B cell (primary cell): ENCODE measurements around the gene KCNIP2. TPM values are rescaled to one million over a fixed set of nuclear protein-coding genes. Genes with fewer than 3 reads are reported as not detected.

Experiments
- ATAC-seq: fragments of 200-7000 bp; cut with Tn5 transposase; one replicate; pipeline ENCODE4 v1.10.0; 2021; ENCODE audit warnings: low read depth, mild to moderate bottlenecking, moderate number of reproducible peaks, moderate library complexity
- CTCF ChIA-PET: fragments of 350-600 bp; sonication (Branson Sonifier 250); formaldehyde crosslinking; loops from one replicate; lab custom pipeline; 2021; ENCODE audit warnings: antibody characterized with exemption, inconsistent platforms; lab: Charles Lee
- POLR2A ChIA-PET: fragments of 350-600 bp; sonication (Branson Sonifier 250); formaldehyde crosslinking; loops from one replicate; lab custom pipeline; 2021; ENCODE audit warnings: antibody characterized with exemption; lab: Charles Lee
- DNase-seq: peaks from one replicate; pipeline ENCODE4 v3.0.0; 2013
- H2AFZ ChIP-seq: 2 replicates; pipeline ENCODE4 v1.6.1; 2012; ENCODE audit warnings: mild to moderate bottlenecking, low read depth, low read length; ENCODE audit not compliant: insufficient read depth, poor library complexity, severe bottlenecking
- H3K27ac ChIP-seq, 2 donors: 1 replicate in 1 of 2; 2 replicates in 1 of 2; pipeline ENCODE4 v1.5.1; 2012 to 2013; ENCODE audit warnings: low read length in 2 of 2, mild to moderate bottlenecking in 2 of 2, moderate library complexity in 1 of 2
- H3K27me3 ChIP-seq, 4 experiments: fragments of 200-600 bp in 1 of 4; sonication (generic) in 1 of 4; replicated peaks in 1 of 4; 1 replicate in 2 of 4; 2 replicates in 2 of 4; pipeline versions ENCODE4 v1.6.1 to v1.7.0; 2013 to 2016; ENCODE audit warnings: low read length in 3 of 4, mild to moderate bottlenecking in 2 of 4, mixed read lengths in 1 of 4, moderate library complexity in 1 of 4; ENCODE audit not compliant: insufficient read depth in 4 of 4, control insufficient read depth in 3 of 4; ENCODE audit errors: control extremely low read depth in 1 of 4
- H3K36me3 ChIP-seq, 2 experiments: replicated peaks in 1 of 2; 1 replicate in 1 of 2; 2 replicates in 1 of 2; pipeline versions ENCODE4 v1.6.1 to v1.7.1; 2013; ENCODE audit warnings: low read length in 1 of 2; ENCODE audit not compliant: insufficient read depth in 2 of 2, control insufficient read depth in 1 of 2; ENCODE audit errors: control extremely low read depth in 1 of 2, extremely low read depth in 1 of 2
- H3K4me1 ChIP-seq, 2 donors: fragments of 200-600 bp in 1 of 2; sonication (generic) in 1 of 2; 1 replicate in 1 of 2; 2 replicates in 1 of 2; pipeline versions ENCODE4 v1.5.1 to v1.6.1; 2013 to 2017; ENCODE audit warnings: low read length in 2 of 2; ENCODE audit not compliant: control insufficient read depth in 2 of 2, insufficient read depth in 2 of 2
- H3K4me2 ChIP-seq: replicated peaks from 2 replicates; pipeline ENCODE3; 2012; ENCODE audit warnings: mild to moderate bottlenecking, low read depth, low read length; ENCODE audit not compliant: poor library complexity, severe bottlenecking
- H3K4me3 ChIP-seq, 5 experiments: fragments of 200-600 bp in 1 of 5; sonication (generic) in 1 of 5; 1 replicate in 3 of 5; 2 replicates in 2 of 5; pipeline versions ENCODE4 v1.5.1 to v1.7.0; 2011 to 2016; ENCODE audit warnings: low read length in 4 of 5, mild to moderate bottlenecking in 4 of 5, low read depth in 2 of 5, control low read depth in 1 of 5, moderate library complexity in 1 of 5; ENCODE audit not compliant: insufficient read depth in 1 of 5; ENCODE audit errors: control extremely low read depth in 1 of 5, extremely low read depth in 1 of 5
- H3K79me2 ChIP-seq: fragments of 200-600 bp; sonication (generic); one replicate; pipeline ENCODE4 v1.6.0; 2016; ENCODE audit warnings: low read length; ENCODE audit not compliant: control insufficient read depth, insufficient read depth
- H3K9ac ChIP-seq: fragments of 200-600 bp; sonication (generic); 2 replicates; pipeline ENCODE4 v1.6.1; 2017; ENCODE audit warnings: mild to moderate bottlenecking, low read length, moderate library complexity
- H3K9me3 ChIP-seq, 3 donors: one replicate each; pipeline versions ENCODE4 v1.6.1 to v1.7.1; 2013; ENCODE audit warnings: low read length in 2 of 3; ENCODE audit not compliant: control insufficient read depth in 2 of 3, insufficient read depth in 1 of 3; ENCODE audit errors: control extremely low read depth in 1 of 3
- H4K20me1 ChIP-seq: 2 replicates; pipeline ENCODE4 v1.6.0; 2012; ENCODE audit warnings: mild to moderate bottlenecking, low read length; ENCODE audit not compliant: insufficient read depth, control insufficient read depth, poor library complexity, severe bottlenecking
- H3K27ac Mint-ChIP-seq: one replicate; pipeline ENCODE4 v1.8.0; 2021; ENCODE audit warnings: mixed read lengths
- H3K27me3 Mint-ChIP-seq: one replicate; pipeline ENCODE4 v1.8.0; 2021; ENCODE audit warnings: mixed read lengths
- H3K4me1 Mint-ChIP-seq: one replicate; pipeline ENCODE4 v1.8.0; 2021; ENCODE audit warnings: mixed read lengths
- H3K4me3 Mint-ChIP-seq: one replicate; pipeline ENCODE4 v1.8.0; 2021; ENCODE audit warnings: mixed read lengths
- H3K9me3 Mint-ChIP-seq: one replicate; pipeline ENCODE4 v1.8.0; 2022; ENCODE audit warnings: mixed read lengths; ENCODE audit not compliant: insufficient read depth
- EZH2 ChIP-seq: IDR thresholded peaks from 2 replicates; pipeline ENCODE4 v1.6.1; 2012; ENCODE audit warnings: borderline replicate concordance, low read depth, mild to moderate bottlenecking, moderate library complexity, low read length; ENCODE audit not compliant: insufficient read depth, poor library complexity, severe bottlenecking
- WGBS: methylation state at CpG from one replicate; pipeline ENCODE4 v1.1.5; 2013; ENCODE audit warnings: missing lambda C conversion rate; ENCODE audit not compliant: insufficient coverage; 5-methylcytosine and 5-hydroxymethylcytosine counted together
- intact Hi-C: fragments of 100-400 bp; cut with micrococcal nuclease; formaldehyde crosslinking; loops from one replicate; pipeline ENCODE4 v1.10.0; 2022
- polyA plus RNA-seq: library from polyadenylated mRNA; depleted of rRNA; stranded (reverse); fragments of >200 nt; gene quantifications from 2 replicates; pipeline ENCODE4 v1.2.3, GENCODE V29; 2012
- total RNA-seq, 2 donors: library from RNA; stranded (reverse); fragments of 120-200 nt in 1 of 2; gene quantifications; 1 replicate in 1 of 2; 2 replicates in 1 of 2; pipeline versions ENCODE4 v1.2.3 to v1.2.4, GENCODE V29; 2013 to 2022
- TF ChIP-seq, protein P1 (sequence below): fragments of 200-600 bp; IDR thresholded peaks from one replicate; pipeline ENCODE4 v1.8.0; 2022; ENCODE audit warnings: antibody characterized with exemption, mild to moderate bottlenecking

KCNIP2 gene
- total and polyA plus RNA-seq, 2 donors (not counting 1 experiment from before 2014, with no cell fraction given): 3.5 to 34.7 TPM

GRCh38 chr10:101814466-101815071 is 29.0 kb downstream of the KCNIP2 start:
- peaks cover 51% of the 10 kb centered on the region for H3K4me1 Mint-ChIP-seq

More at GRCh38 chr10:101814466-101815071, 29.0 kb downstream of the KCNIP2 start:
- DNase-seq (peak; percentile 62), ATAC-seq (peak; percentile 19)
- Histone ChIP-seq H4K20me1 (peaks cover 82% of the 10 kb centered on the region), H3K36me3 (peaks cover 5 to 37% of the 10 kb centered on the region in 2 experiments), H2AFZ (no peak overlapping the region), H3K27ac (peak overlapping the region; percentile 81 to 85), H3K27me3 (no peaks in the 10 kb centered on the region), H3K9me3 (no peaks in the 10 kb centered on the region), H3K4me3 (peak overlapping the region; percentile 17 to 97 (median 92)), H3K79me2 (peaks cover 96% of the 10 kb centered on the region), H3K4me2 (peak overlapping the region; percentile 79), H3K4me1 (peaks cover 33 to 34% of the 10 kb centered on the region in 2 donors), H3K9ac (peak overlapping the region; percentile 96)
- H3K27me3 Mint-ChIP-seq: no peaks in the 10 kb centered on the region
- peak overlapping the region; percentile 99 for H3K27ac Mint-ChIP-seq
- 57% methylated on average over 7 of the region's 8 CpGs for WGBS
- intact Hi-C loops: loop anchor here (5.0 kb wide), 4 partner anchors 318 to 898 kb away; partner anchors contain the start of genes ARL3, GBF1, PPRC1 and SFXN2
- no peaks in the 10 kb centered on the region for H3K9me3 Mint-ChIP-seq
- peak overlapping the region; percentile 94 for H3K4me3 Mint-ChIP-seq
- no peak for TF ChIP-seq EZH2
- TF ChIP-seq, protein P1, sequence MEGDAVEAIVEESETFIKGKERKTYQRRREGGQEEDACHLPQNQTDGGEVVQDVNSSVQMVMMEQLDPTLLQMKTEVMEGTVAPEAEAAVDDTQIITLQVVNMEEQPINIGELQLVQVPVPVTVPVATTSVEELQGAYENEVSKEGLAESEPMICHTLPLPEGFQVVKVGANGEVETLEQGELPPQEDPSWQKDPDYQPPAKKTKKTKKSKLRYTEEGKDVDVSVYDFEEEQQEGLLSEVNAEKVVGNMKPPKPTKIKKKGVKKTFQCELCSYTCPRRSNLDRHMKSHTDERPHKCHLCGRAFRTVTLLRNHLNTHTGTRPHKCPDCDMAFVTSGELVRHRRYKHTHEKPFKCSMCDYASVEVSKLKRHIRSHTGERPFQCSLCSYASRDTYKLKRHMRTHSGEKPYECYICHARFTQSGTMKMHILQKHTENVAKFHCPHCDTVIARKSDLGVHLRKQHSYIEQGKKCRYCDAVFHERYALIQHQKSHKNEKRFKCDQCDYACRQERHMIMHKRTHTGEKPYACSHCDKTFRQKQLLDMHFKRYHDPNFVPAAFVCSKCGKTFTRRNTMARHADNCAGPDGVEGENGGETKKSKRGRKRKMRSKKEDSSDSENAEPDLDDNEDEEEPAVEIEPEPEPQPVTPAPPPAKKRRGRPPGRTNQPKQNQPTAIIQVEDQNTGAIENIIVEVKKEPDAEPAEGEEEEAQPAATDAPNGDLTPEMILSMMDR: no peak
- ChIA-PET CTCF (interaction anchor here (0.8 to 5.6 kb wide), 6 partner anchors 11 to 195 kb away, joined by 3 to 48 read pairs (median 6); partner anchors contain the start of gene NPM3), POLR2A (interaction anchor here (0.7 to 6.3 kb wide), 3 partner anchors 16 to 306 kb away, joined by 3 to 102 read pairs (median 3); partner anchors contain the start of gene LDB1)
